Adrenal gland (tissue), 12 donors: Measurements from ENCODE around the gene ZDHHC20. TPM values are rescaled to one million over a fixed set of nuclear protein-coding genes. Genes with fewer than 3 reads are reported as not detected.

Experiments
- DNase-seq, 7 donors: peaks; one replicate each; pipeline ENCODE4 v3.0.0-alpha.2; 2019 to 2020
- H3K27ac ChIP-seq, 5 donors: fragments of 200-600 bp; sonication (generic) in 4 of 5; 1 replicate in 3 of 5; 2 replicates in 2 of 5; pipeline versions ENCODE4 v1.5.1 to v1.8.0; 2016 to 2020; ENCODE audit warnings: mild to moderate bottlenecking in 1 of 5
- H3K27me3 ChIP-seq: fragments of 200-600 bp; 2 replicates; pipeline ENCODE4 v1.8.0; 2021
- H3K36me3 ChIP-seq, 2 donors: fragments of 200-600 bp; replicated peaks in 1 of 2; 1 replicate in 1 of 2; 2 replicates in 1 of 2; pipeline versions ENCODE4 v1.5.1 to v1.8.0; 2018 to 2022
- H3K4me1 ChIP-seq, 2 donors: fragments of 200-600 bp; replicated peaks in 1 of 2; 1 replicate in 1 of 2; 2 replicates in 1 of 2; pipeline versions ENCODE4 v1.5.1 to v1.8.0; 2018 to 2021
- H3K4me3 ChIP-seq, 4 donors: fragments of 200-600 bp; sonication (generic) in 3 of 4; one replicate each; pipeline ENCODE4 v1.5.1; 2016 to 2018
- H3K9me3 ChIP-seq, 3 donors: fragments of 200-600 bp; sonication (generic) in 1 of 3; replicated peaks in 1 of 3; 1 replicate in 2 of 3; 2 replicates in 1 of 3; pipeline versions ENCODE4 v1.5.1 to v1.8.0; 2016 to 2021
- POLR2A ChIP-seq, 2 donors: fragments of 450-650 bp; IDR thresholded peaks; one replicate each; pipeline ENCODE4 v1.6.1; 2017; ENCODE audit warnings: antibody characterized with exemption in 2 of 2, mild to moderate bottlenecking in 2 of 2, moderate library complexity in 1 of 2
- WGBS, 4 donors: extraction: QIAGEN DNeasy Blood & Tissue Kit in 2 of 4; methylation state at CpG; one replicate each; pipeline versions ENCODE4 v1.1.5 to v1.1.7; 2013 to 2017; 5-methylcytosine and 5-hydroxymethylcytosine counted together
- intact Hi-C, 2 donors: fragments of 100-400 bp; cut with DNase I; formaldehyde crosslinking; loops; one replicate each; pipeline versions ENCODE4 v1.14.1 to v1.15.0; 2022 to 2023
- polyA plus RNA-seq, 3 donors: library from polyadenylated mRNA; stranded (reverse); fragments of 200-250 nt in 2 of 3; fragments of 350-450 nt in 1 of 3; fragmentation: Illumina TruSeq in 1 of 3; extraction: RNeasy Lipid Tissue Mini Kit (QIAGEN cat#74804) in 1 of 3; gene quantifications; one replicate each; pipeline ENCODE4 v1.2.3, GENCODE V29; 2013 to 2014
- total RNA-seq, 9 donors: library from RNA; depleted of rRNA in 4 of 9; stranded (reverse); fragments of >200 nt in 4 of 9; fragments of 120-200 nt in 1 of 9; fragmentation: NEBNext Ultra II Directional in 1 of 9; extraction: Animal tissue kit (Norgen Biotek cat#: 25700) in 1 of 9; gene quantifications; one replicate each; pipeline versions ENCODE4 v1.1.0 to v1.2.4, GENCODE V29; 2013 to 2023
- TF ChIP-seq, protein P1 (sequence below), 6 experiments: fragments of 450-650 bp in 4 of 6; fragments of 200-600 bp in 2 of 6; sonication (generic) in 1 of 6; IDR thresholded peaks; 1 replicate in 5 of 6; 2 replicates in 1 of 6; pipeline versions ENCODE4 v1.5.1 to v1.8.0; 2016 to 2021; ENCODE audit warnings: antibody characterized with exemption in 6 of 6, mild to moderate bottlenecking in 2 of 6, moderate library complexity in 1 of 6
- donor health status: healthy with polysubstance abuse.
- donor health status: Bipolar disorder and iron deficiency.
- donor health status: DM: yes; HTN: yes; CAD: no.
- donor health status: DM: no; HTN: no; CAD: no.
- donor health status: DM: no; HTN: no; CAD: no.
- donor health status: DM: yes; HTN: yes; CAD: no.

The ZDHHC20 gene
- total and polyA plus RNA-seq, 12 donors, result 7.0 to 93.0 (median 41.2) TPM

GRCh38 chr13:21355304-21355703 lies 103.8 kb downstream of the ZDHHC20 start:
- H3K4me3 ChIP-seq, result no peak overlapping the region
- intact Hi-C loops, result no loop called here
- no peaks in the 10 kb centered on the region for H3K36me3 ChIP-seq
- no peak for DNase-seq
- no peaks in the 10 kb centered on the region for H3K4me1 ChIP-seq
- H3K27ac ChIP-seq, result no peak overlapping the region
- WGBS, 4 donors, result 69 to 89% (median 77%) methylated on average over 3 of the region's 3 CpGs
- no peak for TF ChIP-seq POLR2A (IDR thresholded peaks at IDR 0.05)
- TF ChIP-seq, protein P1, sequence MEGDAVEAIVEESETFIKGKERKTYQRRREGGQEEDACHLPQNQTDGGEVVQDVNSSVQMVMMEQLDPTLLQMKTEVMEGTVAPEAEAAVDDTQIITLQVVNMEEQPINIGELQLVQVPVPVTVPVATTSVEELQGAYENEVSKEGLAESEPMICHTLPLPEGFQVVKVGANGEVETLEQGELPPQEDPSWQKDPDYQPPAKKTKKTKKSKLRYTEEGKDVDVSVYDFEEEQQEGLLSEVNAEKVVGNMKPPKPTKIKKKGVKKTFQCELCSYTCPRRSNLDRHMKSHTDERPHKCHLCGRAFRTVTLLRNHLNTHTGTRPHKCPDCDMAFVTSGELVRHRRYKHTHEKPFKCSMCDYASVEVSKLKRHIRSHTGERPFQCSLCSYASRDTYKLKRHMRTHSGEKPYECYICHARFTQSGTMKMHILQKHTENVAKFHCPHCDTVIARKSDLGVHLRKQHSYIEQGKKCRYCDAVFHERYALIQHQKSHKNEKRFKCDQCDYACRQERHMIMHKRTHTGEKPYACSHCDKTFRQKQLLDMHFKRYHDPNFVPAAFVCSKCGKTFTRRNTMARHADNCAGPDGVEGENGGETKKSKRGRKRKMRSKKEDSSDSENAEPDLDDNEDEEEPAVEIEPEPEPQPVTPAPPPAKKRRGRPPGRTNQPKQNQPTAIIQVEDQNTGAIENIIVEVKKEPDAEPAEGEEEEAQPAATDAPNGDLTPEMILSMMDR (IDR thresholded peaks at IDR 0.05), result no peak
- H3K27me3 ChIP-seq, result no peaks in the 10 kb centered on the region
- no peaks in the 10 kb centered on the region for H3K9me3 ChIP-seq

DNA sequence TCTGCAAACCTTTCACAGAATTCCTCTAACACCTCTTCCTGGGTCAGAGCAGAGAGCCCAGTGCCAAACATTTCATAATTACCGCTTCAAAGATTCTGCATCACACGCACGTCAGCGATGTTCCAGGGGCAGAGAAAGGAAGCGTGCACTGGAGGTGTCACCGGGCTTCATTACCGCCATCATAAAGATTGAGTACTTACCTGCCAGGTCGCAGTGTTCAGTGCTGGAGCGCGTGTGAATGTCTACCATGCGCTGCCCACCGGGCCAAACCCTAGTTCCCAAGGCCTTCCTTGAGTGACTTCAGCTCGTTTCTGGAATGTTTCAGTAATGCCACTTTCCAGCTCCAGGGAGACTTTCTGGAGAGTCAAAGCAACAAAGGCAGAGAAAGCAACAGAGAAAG lies 104.4 kb downstream of the ZDHHC20 start:
- DNase-seq, result no peak
- H3K9me3 ChIP-seq, result no peaks in the 10 kb centered on the region
- H3K27me3 ChIP-seq, result no peaks in the 10 kb centered on the region
- no peak overlapping the region for H3K4me3 ChIP-seq
- H3K36me3 ChIP-seq, result no peaks in the 10 kb centered on the region
- 90 to 94% (median 92%) methylated on average over 13 of the region's 13 CpGs for WGBS, 4 donors
- intact Hi-C loops, result no loop called here
- TF ChIP-seq POLR2A (IDR thresholded peaks at IDR 0.05), result no peak
- TF ChIP-seq, protein P1 (IDR thresholded peaks at IDR 0.05), result no peak
- H3K27ac ChIP-seq, result no peak overlapping the region
- H3K4me1 ChIP-seq, result no peaks in the 10 kb centered on the region

- H3K4me3 ChIP-seq, result no peak overlapping the region
- TF ChIP-seq POLR2A (IDR thresholded peaks at IDR 0.05), result no peak
- TF ChIP-seq, protein P1 (IDR thresholded peaks at IDR 0.05), result no peak
- DNase-seq, result no peak
- H3K27me3 ChIP-seq, result no peaks in the 10 kb centered on the region
- intact Hi-C loops, result no loop called here
- H3K27ac ChIP-seq, result no peak overlapping the region
- no peaks in the 10 kb centered on the region for H3K36me3 ChIP-seq
- WGBS, 4 donors, result 73 to 85% (median 74%) methylated on average over 6 of the region's 6 CpGs
- H3K9me3 ChIP-seq, result no peaks in the 10 kb centered on the region
- H3K4me1 ChIP-seq, result no peaks in the 10 kb centered on the region
Observed at GRCh38 chr13:21348488-21349120, 110.5 kb downstream of the ZDHHC20 start.

DNA sequence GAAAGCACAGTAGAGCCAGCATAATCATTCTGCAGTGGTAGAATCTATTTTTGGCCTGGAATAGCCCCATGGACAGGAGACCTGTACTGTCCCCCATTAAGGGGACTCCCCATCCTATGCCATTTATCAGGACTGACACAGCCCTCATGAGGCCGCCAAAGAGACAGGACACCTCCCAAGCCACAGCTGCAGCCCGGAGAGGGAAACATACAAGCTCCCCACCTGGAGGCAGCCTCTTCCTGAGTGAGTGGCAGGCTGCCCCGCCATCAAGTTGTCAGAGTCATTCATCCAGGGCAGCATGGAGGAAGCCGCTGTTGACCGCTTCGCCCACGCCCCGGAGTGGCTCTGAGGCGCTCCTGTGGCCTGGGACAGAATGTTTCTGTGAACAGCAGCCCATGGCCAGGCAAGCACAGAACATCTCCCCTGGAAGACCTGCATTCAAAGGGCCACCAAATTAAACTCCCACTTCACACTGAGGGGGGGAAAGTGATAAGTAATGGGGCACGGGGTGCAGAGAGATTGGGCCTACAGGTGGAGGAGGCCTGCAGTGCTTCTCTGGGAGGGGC lies 111.3 kb downstream of the ZDHHC20 start:
- Histone ChIP-seq H3K9me3 (no peaks in the 10 kb centered on the region), H3K36me3 (no peaks in the 10 kb centered on the region), H3K27me3 (no peaks in the 10 kb centered on the region), H3K4me1 (no peaks in the 10 kb centered on the region), H3K4me3 (no peak overlapping the region), H3K27ac (no peak overlapping the region)
- no peak for DNase-seq
- intact Hi-C loops, result no loop called here
- WGBS, 4 donors, result 73 to 90% (median 86%) methylated on average over 6 to 10 of the region's 10 CpGs
- TF ChIP-seq, protein P1 (IDR thresholded peaks at IDR 0.05), result no peak
- no peak for TF ChIP-seq POLR2A (IDR thresholded peaks at IDR 0.05)
